Astrocyte (in vitro differentiated cells and primary cell): Measurements from ENCODE around the gene FAM185A.

Source experiments
- EZH2 ChIP-seq: IDR thresholded peaks from 2 replicates; pipeline ENCODE4 v1.6.1; 2012; ENCODE audit warnings: mild to moderate bottlenecking, low read length, inconsistent platforms; ENCODE audit not compliant: insufficient read depth
- TF ChIP-seq, protein P1 (sequence below): IDR thresholded peaks from 2 replicates; pipeline ENCODE4 v1.5.1; 2011; ENCODE audit warnings: low read depth, mild to moderate bottlenecking, inconsistent platforms, low read length, moderate library complexity; ENCODE audit not compliant: insufficient read depth

DNA sequence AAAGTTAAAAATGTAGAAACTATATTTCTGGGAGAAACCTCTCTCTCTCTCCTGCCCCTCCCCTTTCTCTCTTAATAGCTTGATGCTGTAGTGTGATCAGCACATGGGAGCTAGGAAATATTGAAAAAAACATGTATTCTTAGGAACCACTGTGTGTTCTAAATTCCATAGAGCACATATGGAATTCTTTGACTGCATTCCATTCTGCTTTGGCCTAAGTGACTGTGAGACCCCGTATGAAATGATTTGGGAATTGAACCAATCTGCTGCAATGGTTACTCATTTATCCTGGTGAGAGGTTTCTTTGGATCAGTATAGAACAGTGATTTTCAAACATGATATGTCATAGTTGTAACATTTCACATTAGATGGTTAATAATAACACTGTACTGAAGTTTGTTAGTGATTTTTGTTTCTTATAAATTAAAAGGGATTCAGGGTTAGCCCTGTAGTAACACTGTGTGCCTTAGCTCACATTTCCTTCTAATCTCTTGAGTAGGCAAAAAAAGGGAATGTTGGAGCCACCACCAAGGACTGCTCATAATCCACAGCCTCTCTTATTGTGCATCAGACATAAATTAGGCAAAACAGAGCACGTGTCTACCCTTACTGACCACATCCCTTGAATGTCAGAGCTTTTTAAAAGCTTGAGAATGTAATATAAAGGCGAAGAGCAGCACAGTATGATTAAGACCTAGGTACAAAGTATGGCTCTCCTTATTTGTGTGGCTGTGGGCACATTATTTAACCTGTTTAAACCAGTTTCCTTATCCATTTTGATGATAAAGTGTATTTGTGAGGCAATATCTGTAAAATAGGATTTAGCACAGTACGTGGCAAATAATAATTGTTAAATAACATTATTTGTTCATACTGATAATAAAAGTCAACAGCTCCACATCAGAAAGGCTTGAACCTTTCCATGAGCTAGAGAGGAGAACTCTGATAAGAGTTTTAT is 69.1 kb downstream of the FAM185A start:
- TF ChIP-seq, protein P1, sequence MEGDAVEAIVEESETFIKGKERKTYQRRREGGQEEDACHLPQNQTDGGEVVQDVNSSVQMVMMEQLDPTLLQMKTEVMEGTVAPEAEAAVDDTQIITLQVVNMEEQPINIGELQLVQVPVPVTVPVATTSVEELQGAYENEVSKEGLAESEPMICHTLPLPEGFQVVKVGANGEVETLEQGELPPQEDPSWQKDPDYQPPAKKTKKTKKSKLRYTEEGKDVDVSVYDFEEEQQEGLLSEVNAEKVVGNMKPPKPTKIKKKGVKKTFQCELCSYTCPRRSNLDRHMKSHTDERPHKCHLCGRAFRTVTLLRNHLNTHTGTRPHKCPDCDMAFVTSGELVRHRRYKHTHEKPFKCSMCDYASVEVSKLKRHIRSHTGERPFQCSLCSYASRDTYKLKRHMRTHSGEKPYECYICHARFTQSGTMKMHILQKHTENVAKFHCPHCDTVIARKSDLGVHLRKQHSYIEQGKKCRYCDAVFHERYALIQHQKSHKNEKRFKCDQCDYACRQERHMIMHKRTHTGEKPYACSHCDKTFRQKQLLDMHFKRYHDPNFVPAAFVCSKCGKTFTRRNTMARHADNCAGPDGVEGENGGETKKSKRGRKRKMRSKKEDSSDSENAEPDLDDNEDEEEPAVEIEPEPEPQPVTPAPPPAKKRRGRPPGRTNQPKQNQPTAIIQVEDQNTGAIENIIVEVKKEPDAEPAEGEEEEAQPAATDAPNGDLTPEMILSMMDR: no peak
- no peak for TF ChIP-seq EZH2
